Retina (tissue), 1 donor: Measurements from ENCODE around the gene OTOG.

ENCODE experiments used
- DNase-seq: peaks from one replicate; pipeline ENCODE4 v3.0.0-alpha.2; 2016

The OTOG gene

GRCh38 chr11:17634776-17635550 is 87.9 kb downstream of the OTOG start:
- DNase-seq = no peak

- DNase-seq = no peak
These were observed 88.5 kb downstream of the OTOG start for GRCh38 chr11:17635551-17635938.

DNA sequence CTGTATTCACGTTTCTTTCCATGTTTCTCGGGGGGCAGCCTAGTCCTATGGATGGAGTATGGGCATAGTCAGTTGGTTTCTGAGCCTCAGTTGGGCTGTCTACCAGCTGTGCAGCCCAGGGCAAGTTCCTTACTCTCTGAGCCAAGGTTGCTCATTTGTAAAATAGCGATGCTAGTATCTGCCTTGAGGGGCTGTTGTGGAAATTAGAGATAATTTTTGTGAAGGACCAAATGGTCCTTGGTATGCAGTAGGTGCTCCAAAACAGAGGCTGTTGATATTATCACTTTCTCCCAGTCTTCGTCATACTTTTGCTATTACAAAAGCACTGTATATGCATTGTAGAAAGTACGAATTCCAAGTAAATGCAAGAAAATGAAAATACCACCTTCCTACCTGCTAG is 89.7 kb downstream of the OTOG start:
- no peak for DNase-seq

DNA sequence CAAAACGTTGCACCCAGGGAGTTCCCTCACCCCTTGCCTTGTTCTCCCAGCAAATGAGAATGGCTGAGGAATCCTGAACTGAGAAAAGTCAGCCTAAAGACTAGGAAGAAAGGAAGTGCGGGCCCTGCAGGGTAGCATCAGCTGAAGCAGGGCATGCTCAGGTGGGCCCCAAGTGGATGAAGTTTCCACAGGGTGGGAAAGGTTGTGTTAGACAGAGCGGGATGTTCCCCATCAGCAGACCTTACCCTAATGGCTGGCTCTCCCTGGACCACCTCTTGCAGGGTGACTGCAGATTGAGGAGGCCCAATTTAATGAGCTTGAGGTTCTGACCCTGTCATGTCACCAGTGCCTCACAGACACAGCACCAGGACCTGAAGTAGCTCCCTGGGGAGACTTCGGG is 90.8 kb downstream of the OTOG start:
- DNase-seq = no peak

DNA sequence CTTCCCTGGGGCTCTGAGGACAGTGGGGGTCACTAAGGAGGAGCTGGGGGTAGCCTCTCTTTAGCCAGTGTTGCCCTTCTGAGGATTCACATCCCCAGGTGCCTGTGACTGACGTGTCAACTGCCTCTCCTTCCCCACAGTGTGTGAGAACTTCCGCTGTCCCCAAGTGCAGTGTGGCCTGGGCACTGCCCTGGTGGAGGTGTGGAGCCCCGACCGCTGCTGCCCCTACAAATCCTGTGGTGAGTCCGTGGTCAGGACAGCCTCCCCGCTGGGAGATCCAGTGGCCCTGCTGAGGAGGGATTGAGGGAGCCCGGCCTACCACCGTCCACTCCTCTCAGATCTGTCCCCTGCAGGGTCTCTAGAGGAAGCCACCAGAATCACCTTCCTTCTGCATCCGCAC is 91.3 kb downstream of the OTOG start:
- DNase-seq = no peak

DNA sequence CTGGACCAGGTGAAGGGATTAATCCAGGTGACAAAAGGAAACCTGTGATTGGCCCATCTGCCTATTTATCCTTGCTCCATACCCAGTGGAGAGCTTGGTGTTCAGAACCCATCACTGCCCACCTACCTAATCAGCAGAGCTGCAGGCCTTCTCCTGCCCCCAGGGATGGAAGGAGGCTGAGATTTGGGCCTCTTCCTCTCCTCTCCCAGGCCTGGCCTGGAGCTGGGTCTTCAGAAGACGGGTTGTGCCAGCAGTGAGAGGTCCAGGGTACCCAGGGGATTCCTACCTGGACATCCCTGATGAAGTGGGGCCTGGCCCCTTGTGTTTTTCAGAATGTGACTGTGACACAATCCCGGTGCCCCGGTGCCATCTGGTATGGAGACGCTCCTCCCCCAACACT is 92.0 kb downstream of the OTOG start:
- no peak for DNase-seq

DNA sequence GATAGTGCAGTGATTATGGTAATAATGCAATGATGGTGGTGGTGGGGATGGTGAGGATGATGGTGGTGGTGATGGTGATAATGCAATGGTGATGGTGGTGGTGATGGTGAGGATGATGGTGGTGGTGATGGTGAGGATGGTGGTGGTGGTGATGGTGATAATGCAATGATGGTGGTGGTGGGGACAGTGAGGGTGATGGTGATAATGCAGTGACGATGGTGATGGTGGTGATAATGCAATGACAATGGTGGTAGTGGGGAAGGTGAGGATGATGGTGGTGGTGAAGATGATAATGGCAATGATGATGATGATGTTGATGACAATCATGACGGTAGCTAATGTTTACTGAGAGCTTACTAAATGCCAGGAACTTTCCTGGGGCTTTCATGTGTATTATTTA is 92.7 kb downstream of the OTOG start:
- no peak for DNase-seq

- DNase-seq = no peak
These were observed 93.6 kb downstream of the OTOG start for GRCh38 chr11:17640493-17641164.

DNA sequence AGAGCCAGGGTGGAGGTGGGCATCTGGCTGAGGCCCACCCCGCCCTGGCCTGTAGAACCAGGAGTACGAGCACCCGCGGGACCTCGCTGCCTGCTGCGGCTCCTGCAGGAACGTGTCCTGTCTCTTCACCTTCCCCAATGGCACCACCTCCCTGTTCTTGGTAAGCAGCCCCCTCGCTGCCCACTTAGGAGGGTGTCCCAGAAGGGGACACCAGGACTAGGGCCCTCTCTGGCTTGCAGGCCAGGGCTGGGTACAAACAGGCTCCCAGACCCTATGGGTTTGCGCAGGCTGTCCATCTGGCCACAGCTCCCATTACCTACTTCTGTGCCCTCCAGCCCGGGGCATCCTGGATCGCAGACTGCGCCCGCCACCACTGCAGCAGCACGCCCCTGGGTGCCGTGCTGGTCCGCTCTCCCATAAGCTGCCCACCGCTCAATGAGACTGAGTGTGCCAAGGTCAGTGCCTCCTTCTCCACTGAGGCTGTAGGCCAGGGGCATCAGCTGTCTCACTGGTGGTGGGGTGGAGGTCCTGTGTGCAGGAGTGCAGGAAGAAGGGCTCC is 94.8 kb downstream of the OTOG start:
- DNase-seq = no peak

DNA sequence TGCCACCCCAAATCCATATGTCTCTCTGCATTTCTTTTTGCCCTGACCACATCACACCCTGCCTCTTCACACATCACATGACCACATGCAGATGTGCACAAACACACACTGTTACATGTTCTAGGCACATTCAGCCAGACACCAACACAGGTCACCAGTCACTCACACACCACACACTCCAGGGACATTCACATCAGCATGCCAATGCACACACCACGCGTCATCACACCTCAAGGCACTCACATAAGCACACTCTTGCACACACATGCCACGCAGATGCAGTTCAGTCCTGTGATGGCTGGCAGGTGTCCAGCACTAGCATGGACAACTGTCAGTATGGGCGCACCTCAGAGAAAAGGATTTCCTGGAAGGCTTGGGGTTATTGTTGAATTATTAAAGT is 95.3 kb downstream of the OTOG start:
- no peak for DNase-seq

DNA sequence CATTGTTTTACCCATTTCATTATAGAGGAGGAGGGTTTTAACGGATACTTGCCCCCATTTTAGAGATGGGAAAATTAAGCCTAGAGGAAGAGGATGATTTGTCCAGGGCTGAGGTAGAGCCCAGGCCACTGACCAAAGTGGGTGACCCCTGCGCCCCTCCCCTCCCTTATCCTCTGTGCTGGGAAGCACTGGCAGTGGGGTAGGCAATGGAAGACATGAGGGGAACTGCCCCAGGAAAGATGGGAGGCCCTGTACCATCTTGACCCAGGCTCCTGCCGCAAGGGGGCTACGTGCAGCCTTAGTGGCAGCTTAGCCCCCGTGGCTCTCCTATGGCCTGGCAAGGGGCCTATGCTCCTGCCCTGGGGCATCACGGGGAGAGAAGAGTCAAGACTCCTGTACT is 95.9 kb downstream of the OTOG start:
- no peak for DNase-seq

GRCh38 chr11:17643506-17644405 is 96.7 kb downstream of the OTOG start:
- no peak for DNase-seq

GRCh38 chr11:17645190-17645970 is 98.3 kb downstream of the OTOG start:
- no peak for DNase-seq

GRCh38 chr11:17646451-17647145 is 99.5 kb downstream of the OTOG start:
- DNase-seq = no peak

- DNase-seq = no peak
These were observed 101.5 kb downstream of the OTOG start for GRCh38 chr11:17648528-17648927.

- DNase-seq = no peak
These were observed 102.2 kb downstream of the OTOG start for GRCh38 chr11:17649261-17649660.

- no peak for DNase-seq
These were observed 102.6 kb downstream of the OTOG start for GRCh38 chr11:17649696-17650095.

GRCh38 chr11:17650127-17650911 is 103.3 kb downstream of the OTOG start:
- peak; percentile 30 for DNase-seq

- DNase-seq = no peak
These were observed 104.0 kb downstream of the OTOG start for GRCh38 chr11:17651061-17651460.

- no peak for DNase-seq
These were observed 104.6 kb downstream of the OTOG start for GRCh38 chr11:17651681-17652080.

GRCh38 chr11:17652556-17652955 is 105.5 kb downstream of the OTOG start:
- no peak for DNase-seq
